HG03558 (cell line): ENCODE data around the gene KCNAB2.
A peak's percentile ranks its signal among the peaks of the same experiment; 100 is the strongest.
"Not testable (repeated sequence)": the region's sequence is repeated elsewhere in the genome, so short reads cannot be mapped to it uniquely, and the experiment has no call there.

Experiments
- ATAC-seq: cut with Tn5 transposase; IDR thresholded peaks from one replicate; pipeline ENCODE4 v1.9.1; 2021; ENCODE audit warnings: moderate number of reproducible peaks; ENCODE audit not compliant: unreplicated experiment; ENCODE audit errors: extremely low read depth

KCNAB2 gene

DNA sequence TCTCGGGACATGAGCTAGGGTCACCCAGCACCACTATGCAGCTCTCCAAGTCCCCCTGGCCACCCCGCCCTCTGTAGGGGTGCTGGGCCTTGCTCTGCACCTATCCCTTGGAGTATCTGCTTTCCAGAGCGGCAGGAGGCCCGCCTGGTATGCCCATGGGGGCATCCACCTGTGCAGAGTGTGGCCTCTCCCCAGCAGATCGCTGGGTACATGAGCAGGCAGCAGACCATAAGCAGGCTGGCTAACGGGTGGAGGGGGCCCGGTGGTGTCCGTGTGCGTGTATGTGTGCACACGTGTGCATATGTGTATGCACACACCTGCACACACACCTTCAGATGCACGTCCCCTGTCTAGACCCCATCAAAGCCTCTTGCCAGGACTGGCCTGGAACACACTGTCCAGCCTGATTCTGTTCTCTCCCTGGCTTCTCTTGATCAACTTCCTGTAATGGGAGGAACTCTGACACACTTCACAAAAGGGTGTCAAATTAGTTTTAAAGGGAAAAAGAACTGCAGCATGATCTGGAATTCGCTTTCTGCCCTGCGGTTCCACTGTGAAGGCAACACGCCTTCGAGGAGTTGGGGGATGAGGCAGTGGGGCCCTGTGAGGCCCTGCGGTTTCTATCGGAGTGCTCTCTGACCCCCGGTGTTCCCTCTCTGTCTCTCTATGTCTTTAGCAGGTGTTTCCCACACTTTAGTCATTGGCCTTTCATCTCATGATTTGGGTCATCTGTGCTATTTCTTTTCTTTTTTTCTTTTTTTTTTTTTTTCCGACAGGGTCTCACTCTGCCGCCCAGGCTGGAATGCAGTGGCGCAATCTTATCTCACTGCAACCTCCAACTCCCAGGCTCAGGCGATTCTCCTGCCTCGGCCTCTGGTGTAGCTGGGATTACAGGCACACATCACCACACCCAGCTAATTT lies 36.3 kb upstream of the KCNAB2 start:
- no peak for ATAC-seq

DNA sequence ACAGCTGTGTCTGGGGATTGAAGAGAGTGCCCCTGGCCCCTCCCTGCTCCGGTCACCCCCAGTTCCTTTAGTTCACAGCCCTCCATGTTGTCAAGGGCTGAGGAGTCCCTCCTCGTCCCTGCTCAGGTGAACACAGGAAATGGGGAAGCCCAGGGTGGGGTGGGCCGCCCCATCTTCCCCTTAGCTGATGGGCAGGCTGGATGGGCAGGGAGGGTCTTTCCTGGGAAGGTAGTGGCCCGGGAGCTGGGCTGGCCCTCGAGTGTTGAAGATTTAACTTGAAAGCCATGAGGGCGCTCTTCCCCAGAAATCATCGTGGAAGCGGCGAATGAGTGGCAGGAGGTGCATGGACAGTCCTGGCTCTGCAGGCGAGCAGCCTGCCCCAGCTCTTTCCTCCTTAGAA lies 35.1 kb upstream of the KCNAB2 start:
- ATAC-seq, result no peak

DNA sequence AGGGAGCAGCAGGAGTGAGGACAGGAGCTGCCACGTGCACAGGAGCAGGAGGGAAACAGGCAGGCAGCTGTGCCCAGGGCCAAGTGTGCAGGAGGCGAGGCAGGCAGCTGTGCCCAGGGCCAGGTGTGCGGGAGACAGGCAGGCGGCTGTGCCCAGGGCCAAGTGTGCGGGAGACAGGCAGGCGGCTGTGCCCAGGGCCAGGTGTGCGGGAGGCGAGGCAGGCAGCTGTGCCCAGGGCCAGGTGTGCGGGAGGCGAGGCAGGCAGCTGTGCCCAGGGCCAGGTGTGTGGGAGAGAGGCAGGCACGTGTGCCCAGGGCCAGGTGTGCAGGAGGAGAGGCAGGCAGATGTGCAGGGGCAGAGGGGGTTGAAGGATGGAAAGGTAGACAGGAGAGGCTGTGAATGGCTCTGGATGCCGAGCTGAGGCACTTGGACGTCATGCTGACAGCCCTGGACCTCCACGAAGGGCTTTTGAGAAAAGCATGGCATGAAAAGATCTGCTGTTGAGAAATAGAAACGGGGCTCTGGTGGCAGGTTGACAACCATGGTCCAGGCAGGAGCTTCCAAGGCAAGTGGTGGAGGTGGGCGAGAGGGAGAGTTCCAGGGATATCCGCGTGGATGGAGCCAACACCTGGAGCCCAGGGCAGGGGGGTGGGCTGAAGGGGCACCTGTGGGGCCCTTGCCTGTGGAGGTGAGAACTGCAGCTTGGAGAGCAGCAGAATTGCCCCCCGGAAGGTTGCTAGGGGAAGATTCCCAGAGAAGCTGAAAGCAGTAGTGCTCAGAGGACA lies 34.3 kb upstream of the KCNAB2 start:
- ATAC-seq, result no peak

DNA sequence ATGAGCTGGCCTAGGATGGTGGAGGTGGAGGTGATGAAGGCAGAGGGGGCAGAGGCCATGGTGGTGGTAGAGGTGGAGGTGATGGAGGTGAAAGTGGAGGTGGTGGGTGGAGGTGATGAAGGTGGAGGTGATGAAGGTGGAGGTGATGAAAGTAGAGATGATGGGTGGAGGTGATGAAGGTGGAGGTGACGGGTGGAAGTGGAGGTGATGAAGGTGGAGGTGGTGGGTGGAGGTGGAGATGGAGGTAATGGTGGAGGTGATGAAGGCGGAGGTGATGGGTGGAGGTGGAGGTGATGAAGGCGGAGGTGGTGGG lies 33.8 kb upstream of the KCNAB2 start:
- no peak for ATAC-seq

DNA sequence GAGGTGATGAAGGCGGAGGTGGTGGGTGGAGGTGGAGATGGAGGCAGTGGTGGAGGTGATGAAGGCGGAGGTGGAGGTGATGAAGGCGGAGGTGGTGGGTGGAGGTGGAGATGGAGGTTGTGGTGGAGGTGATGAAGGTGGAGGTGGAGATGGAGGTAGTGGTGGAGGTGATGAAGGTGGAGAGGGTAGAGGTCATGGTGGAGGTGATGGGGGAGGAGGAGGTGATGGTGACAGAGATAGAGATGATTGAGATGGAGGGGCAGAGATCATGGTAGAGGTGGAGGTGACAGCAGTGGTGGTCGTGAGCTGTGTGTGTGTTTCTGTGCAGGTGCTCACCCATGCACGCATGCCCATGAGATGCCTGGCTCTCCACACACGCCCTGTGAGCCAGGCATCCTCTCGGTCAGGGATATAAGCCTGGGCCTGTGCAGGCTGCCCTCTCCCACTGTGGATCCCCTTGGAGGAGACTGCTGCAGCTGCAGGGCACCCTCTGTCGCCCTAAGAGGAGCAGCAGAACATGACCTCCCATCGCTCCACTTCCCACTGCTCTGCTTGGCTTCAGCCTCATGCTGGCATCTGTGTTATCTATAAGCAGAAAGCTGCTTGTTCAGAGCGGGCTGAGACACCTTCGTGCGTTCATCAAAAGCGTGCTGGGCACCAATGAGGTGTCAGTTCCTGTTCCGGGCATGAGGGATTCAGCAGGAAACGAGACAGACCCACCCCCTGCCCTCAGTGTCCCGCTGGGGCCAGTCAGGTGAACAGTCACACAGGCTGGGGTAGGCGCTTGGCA lies 33.0 kb upstream of the KCNAB2 start:
- ATAC-seq, result no peak

DNA sequence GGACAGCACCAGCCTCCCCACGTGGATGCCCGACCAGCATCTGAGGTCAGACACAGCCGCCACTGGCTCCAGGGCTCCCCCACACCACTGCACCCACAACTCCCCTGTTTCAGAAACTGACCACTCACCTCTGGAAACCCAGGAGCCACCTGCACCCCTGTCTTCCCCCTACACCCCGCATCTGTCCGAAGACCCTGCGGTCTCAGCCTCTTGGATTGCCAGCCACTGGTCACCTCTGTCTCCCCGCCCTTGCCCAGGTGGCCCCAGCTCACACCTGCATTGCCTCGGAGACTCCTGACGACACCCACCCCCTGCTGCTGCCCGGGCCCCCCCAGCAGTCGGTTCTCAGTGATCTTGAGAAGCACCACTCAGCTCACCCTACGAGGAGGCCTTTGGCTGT lies 32.2 kb upstream of the KCNAB2 start:
- ATAC-seq, result no peak

DNA sequence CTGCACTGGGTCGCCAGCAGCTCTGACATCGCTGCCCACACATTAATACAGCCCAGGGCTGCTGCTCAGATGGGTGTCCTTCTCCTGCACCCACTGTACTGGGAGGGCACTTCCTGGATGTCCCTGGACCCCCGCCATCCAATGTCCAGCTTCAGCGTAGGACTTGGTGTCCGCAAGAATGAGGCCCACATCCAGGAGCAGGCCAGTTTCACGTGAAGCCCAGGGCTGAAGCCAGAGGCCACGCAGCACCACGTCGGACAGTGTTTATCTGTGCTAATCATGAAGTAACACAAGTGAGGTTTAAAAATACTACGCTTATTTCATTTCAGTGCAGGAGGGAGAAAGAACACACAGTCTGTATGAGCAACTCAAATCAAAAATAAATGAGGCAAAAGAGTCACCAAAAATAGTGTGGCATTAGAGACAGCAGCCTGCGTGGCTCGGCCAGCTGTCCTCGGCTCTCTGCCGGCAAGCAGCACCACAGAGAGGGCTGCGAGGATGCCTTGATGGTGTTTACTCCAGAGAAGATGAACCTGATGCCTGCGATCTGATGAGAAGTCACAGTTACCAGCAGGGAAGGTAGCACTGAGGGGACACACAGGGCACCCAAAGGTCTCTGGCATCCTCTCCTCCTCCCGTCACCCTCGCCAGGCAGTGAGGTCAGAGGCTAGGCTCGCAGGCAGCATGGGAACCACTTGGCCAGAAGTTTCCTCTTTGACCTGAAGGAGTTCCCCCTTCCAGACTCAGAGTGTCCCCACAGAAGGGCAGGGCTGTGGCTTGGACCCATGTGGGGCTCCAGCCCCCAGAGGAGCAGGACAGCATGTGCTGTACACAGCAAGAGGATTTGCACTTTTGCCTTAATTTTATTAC lies 31.3 kb upstream of the KCNAB2 start:
- no peak for ATAC-seq

DNA sequence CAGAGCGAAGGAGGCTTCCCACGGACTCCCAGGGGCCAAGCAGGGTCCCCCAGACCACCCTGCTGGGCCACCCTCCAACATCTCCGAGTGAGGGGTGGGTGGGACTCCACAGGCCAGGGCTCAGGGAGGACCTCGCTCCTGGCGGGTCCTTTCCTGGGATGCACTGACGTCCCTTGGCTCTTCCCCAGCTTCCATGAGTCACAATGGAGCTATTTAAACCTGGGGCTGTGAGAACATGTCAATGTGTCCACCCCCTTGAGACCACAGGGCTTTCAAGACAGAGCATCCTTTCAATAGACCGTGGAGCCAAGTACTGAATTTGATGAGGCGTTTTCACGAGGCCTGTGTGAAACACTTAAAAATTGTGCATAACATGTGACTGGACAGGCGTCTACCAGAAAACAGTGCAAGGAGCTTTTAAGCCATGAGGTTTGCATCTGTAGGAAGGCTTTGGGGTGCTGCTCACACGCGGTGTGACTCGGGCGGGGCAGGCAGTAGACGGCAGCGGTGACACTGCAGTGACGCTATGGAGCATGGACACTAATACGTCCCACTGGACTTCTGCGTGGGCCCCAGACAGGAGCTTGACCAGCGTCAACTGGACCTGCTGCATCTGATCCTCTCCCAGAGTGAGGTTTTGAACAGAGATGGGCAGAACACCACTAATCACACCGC lies 29.4 kb upstream of the KCNAB2 start:
- ATAC-seq, result no peak

DNA sequence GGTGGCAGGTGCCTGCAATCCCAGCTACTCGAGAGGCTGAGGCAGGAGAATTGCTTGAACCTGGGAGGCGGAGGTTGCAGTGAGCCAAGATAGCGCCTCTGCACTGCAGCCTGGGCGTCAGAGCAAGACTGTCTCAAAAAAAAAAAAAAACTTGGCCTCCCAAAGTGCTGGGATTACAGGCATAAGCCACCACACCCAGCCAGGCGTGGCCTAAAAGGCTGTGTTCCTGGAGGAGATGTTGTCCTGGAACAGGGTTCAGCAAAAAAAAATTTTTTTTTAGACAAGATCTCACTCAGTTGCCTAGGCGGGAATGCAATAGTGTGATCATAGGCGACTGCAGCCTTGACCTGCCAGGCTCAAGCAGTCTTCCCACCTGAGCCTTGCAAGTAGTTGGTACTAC lies 28.0 kb upstream of the KCNAB2 start:
- ATAC-seq, result not testable (repeated sequence)

DNA sequence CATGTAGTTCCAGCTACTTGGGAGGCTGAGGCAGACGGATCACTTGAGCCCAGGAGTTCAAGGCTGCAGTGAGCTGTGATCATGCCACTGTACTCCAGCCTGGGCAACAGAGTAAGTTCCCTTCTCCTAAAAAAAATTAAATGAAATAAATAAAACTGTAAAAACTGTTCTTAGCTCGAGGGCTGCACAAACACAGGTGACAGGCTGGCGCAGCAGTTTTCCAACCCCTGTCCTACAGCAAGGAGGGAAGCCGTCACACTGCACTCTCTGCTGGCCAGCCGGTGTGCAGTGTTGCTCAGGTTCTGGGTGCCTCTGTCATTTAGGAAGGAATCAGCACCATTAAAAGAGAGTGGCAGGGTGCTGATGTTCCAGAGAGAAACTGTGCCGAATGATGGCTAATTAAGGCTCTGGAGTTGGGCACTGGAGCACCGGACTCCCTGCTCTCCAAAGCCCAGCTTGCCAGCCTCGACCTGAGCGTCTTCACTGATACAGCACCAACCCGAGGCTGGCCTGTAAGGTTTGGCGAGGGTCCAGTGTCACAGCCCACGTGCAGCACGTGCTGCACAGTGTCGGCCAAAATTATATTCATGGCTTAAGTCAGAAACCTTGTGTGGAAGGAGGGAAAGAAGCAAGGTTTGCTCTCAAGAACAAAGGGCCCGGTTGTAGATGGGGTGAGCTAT lies 26.4 kb upstream of the KCNAB2 start:
- no peak for ATAC-seq

DNA sequence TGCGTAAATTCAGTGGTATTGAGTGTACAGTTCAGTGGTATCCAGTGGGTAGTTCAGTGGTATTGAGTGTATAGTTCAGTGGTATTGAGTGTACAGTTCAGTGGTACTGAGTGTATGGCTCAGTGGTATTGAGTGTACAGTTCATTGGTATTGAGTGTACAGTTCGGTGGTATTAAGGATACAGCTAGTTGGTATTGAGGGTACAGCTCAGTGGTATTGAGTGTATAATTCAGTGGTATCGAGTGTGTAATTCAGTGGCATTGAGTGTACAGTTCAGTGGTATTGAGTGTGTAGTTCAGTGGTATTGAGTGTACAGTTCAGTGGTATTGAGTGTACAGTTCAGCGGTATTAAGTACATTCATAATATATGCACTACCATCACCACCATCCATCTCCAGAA lies 23.5 kb upstream of the KCNAB2 start:
- ATAC-seq, result no peak

DNA sequence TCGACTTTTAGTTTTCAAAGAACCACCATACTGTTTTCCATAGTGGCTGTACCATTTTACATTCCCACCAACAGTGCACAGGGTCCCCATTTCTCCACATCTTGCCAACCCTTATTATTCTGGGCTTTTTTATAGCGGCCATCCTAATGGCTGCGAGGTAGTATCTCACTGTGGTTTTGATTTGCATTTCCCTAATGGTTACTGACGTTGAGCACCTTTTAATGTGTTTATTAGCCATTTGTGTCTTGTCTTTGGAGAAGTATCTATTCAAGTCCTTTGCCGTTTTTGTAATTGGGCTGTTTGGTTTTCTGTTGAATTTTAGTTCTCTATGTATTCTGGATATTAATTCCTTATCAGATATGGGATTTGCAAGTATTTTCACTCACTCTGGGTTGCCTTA lies 22.3 kb upstream of the KCNAB2 start:
- ATAC-seq, result no peak

DNA sequence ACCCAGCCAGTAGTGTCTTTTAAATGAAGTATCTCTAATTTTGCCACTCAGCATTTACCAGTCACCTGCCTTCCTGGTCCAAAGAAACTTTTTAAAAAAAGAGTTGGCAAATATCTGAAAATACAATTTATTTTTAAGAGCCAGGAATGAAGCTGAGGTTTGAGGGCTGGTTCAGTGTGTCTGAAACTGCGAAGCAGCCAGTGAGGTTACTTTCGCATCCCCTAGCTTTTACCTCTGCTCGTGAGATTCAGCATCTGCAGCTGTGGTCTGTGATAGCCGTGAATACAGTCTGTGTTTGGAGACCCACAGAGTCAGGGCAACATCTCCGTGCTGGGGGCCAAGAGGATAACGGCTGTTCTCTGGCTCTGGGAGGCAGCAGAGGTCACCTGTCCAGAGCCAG lies 21.3 kb upstream of the KCNAB2 start:
- no peak for ATAC-seq

DNA sequence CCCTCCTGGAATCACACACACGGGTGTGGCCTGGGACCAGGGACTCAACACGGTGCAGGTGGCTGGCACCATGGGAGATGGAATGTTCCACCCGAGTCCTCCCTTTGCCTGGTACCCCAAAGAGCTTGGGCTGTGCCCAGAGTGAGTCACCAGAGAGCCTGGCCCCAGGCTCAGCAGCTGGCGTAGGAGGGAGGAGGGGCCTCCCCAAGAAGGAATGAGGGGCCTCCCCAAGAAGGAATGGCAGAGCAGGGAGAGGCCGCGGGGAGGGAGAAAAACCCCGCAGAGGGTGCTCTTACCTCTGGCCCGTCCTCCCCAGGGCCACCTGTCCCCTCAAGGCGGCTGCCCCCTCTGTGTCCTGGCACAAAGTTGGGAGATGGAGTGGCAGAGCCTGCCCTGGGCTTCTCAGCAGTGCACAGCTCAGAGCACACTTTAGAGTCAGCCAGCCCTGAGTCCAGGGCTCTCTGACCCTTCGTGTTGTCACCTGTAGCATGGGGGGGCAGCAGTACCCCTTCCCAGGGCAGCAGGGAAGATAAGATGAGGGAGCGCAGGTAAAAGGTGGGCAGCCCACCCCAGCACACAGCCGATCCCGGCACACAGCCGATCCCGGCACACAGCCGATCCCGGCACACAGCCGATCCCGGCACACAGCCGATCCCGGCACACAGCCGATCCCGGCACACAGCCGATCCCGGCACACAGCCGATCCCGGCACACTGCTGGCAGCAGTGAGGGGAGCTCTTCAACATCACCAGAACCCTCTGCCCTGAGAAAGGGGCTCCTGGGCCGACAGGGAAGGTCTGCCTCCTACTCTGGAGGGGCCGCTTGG lies 20.2 kb upstream of the KCNAB2 start:
- ATAC-seq, result no peak

DNA sequence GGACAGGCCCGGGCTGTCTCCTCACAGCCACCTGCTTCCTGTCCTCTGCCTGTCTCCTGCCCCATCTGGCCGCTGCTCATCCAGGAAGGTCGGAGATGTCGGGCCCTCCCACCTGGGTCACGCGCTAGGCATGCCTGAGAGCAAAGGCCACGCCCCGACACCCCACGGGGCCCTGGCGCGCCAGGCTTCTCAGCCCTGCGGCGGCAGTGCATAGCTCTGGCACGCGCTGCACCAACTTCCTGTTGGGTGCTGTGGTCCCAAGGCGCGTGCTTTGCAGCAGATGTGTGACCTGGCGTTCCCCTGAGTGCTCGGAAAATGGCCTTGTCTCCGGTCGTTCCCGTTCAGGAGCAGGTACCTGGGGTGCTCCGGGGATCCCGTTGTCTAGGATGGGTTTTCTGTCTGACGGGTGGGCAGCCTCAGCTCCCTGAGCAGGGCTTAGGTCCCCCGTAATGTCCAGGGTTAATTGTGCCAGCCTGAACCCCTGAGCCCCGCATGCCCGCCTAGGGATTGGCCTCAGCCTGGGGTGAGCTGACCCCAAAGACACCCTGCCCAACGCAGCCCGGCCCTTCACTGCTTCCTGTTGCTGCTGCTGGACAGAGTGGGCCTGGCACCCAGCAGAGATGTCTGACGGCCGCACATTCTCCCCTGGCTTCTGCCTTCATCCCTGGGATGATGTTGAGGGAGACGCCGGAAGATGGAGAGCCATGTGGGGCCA lies 19.4 kb upstream of the KCNAB2 start:
- ATAC-seq, result peak; percentile 59

DNA sequence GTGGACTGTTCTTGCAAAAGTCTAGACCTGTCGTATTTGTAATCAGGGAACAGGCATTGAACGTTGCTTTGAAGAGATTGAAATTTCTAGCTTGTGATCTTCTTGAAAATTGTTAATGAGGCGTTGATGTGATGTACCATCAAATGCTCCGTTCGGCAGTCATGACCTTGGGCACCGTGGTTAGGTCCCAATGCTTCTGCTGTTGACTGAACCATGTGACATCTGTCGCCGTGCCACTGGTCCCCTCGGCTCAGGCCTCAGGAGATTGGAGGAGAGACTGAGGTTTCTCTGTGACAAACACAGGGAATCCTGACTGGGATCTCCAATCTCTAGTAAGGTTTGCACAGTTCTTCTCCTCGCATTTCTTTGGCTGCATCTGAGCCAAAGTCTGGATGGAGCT lies 18.1 kb upstream of the KCNAB2 start:
- no peak for ATAC-seq

DNA sequence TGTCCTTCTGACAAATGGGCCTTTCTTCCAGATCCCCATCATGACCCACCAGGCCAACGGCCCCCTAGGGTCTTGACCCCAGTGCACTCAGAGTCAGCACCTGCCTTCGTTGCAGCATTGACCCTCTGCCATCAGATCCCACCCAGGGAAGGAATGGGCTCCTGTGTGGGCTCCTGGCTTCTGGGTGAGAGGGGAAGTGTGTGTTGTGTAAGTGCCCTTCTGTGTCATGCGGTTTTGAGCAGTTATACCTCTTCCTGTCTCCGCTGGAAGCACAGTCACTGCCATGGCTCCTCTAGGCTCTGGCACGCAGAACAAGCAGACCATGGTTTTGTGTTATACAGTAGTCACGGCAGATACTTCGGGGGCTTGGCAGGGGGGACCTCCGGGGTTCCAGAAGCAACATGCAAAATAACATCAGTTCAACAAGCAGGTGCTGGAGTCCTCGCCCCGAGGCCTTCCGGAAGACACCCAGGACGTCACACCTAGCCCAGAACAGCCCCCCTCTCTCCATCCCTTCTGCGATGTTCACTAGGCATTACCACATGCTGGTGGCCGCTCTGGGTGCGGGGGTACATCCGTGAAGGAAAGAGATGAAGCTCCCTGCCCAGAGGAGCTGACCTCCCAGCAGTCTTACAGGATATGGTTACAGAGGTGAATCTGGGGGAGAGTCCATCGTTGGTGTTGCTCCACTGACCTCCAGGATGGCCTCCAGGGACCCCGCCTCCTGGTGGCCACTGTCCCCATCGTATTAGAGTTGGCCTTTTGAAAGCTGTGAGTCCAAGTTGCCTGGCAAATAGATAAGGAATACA lies 17.4 kb upstream of the KCNAB2 start:
- ATAC-seq, result no peak
